K562 (cell line): ENCODE results near the gene LIX1L. TPM values are rescaled to one million over a fixed set of nuclear protein-coding genes. Genes with fewer than 3 reads are reported as not detected.
A peak's percentile ranks its signal among the peaks of the same experiment; 100 is the strongest.

Experiments used
- RBM17 ChIP-seq: fragments of 200-400 bp; formaldehyde crosslinking; IDR thresholded peaks from 2 replicates; pipeline ENCODE4 v1.6.1; 2017; ENCODE audit warnings: low read depth, mild to moderate bottlenecking, low read length, borderline replicate concordance
- SMAD3 ChIP-seq: fragments of 450-650 bp; formaldehyde crosslinking; conservative IDR thresholded peaks from 2 replicates; pipeline ENCODE4 v1.4.0; 2020; ENCODE audit warnings: mild to moderate bottlenecking
- TGIF2 ChIP-seq: sonication (generic); formaldehyde crosslinking; IDR thresholded peaks from 2 replicates; pipeline ENCODE4 v1.8.1; 2022; ENCODE audit warnings: mild to moderate bottlenecking, missing genetic modification reagents, moderate library complexity
- ZC3H11A ChIP-seq: IDR thresholded peaks from 2 replicates; pipeline ENCODE4 v1.6.1; 2012; ENCODE audit warnings: low read depth, low read length, improper control_type of control experiment
- polyA plus RNA-seq, 8 experiments: library from polyadenylated mRNA; depleted of rRNA in 4 of 8; stranded (reverse) in 5 of 8; unstranded in 3 of 8; fragments of >200 nt; fragmentation: Nextera tagmentation in 2 of 8; fragmentation: Illumina TruSeq in 1 of 8; extraction: Ambion mirVana in 2 of 8; extraction: Trizol in 1 of 8; gene quantifications; 2 replicates each; pipeline versions ENCODE4 v1.2.1 to v1.2.3, GENCODE V29; 2011 to 2014; ENCODE audit warnings: inconsistent platforms in 1 of 8, missing spikeins in 1 of 8
- total RNA-seq, 7 experiments: library from RNA; depleted of rRNA in 6 of 7; stranded (reverse); fragments of >200 nt in 6 of 7; fragmentation: Illumina TruSeq in 2 of 7; extraction: Trizol in 2 of 7; gene quantifications; 2 replicates each; pipeline versions ENCODE4 v1.2.1 to v1.2.3, GENCODE V29; 2011 to 2021; ENCODE audit warnings: low replicate concordance in 1 of 7
- TF ChIP-seq, protein P1 (sequence below): sonication (generic); formaldehyde crosslinking; IDR thresholded peaks from 2 replicates; pipeline ENCODE4 v1.8.1; 2023; ENCODE audit warnings: missing genetic modification reagents, mild to moderate bottlenecking, borderline replicate concordance
- TF ChIP-seq, protein P2 (sequence below), 2 experiments: fragments of 450-650 bp in 1 of 2; sonication (generic) in 1 of 2; formaldehyde crosslinking in 1 of 2; IDR thresholded peaks; 2 replicates each; pipeline versions ENCODE4 v1.7.1 to v1.9.0; 2016 to 2022; ENCODE audit warnings: inconsistent platforms in 1 of 2, mild to moderate bottlenecking in 1 of 2, missing genetic modification reagents in 1 of 2
- TF ChIP-seq, protein P3 (sequence below), 2 experiments: fragments of 450-650 bp in 1 of 2; IDR thresholded peaks; 2 replicates each; pipeline ENCODE4 v1.6.1; 2011 to 2017; ENCODE audit warnings: low read depth in 2 of 2, antibody characterized with exemption in 1 of 2, borderline replicate concordance in 1 of 2, low read length in 1 of 2, mild to moderate bottlenecking in 1 of 2, mixed read lengths in 1 of 2; ENCODE audit not compliant: control insufficient read depth in 1 of 2

Gene LIX1L
- total and polyA plus RNA-seq, 9 of the 15 experiments (the other 6 are each of a cell fraction or from before 2014, with no cell fraction given) = 4.6 to 26.5 (median 12.5) TPM

DNA sequence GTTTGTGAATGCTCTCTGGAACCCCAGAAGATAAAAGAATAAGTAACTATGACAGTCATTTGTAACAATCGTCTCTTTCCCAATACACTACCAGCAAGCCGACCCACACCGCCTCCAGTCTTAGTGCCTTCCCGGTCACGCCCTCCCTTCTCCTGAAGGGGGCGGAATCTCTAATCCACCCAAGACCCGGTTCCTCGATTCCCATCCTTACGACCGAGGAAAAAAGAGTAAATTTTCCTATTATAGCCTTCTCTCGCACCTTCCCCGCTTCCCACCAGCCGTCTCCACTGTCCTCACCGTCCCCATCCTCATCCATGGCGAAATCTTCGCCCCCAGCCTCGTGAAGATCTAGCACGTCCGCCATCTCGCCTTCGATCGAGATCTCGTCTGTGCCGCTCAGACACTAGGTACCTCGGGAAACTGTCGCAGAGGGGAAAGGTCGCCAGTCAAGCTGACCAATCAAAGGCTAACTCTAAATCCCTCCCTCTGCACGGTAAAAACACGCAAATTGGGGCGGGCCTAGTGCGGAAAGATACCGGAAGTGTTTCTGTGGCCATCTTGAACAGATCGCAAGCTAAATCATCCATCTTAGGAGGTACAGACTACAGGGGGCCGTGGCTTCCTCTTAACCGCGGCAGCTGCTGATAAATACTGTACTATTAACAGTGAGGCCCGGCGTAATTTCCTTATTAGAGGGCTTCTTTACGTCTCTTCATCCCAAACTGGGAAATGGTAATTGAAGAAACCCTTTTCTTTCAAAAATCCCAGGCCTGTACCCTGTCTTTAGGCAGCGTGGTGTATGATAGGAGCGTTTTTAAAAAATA lies 30.5 kb downstream of the LIX1L start, which contains the start of gene RBM8A (continued):
- TF ChIP-seq, protein P1, sequence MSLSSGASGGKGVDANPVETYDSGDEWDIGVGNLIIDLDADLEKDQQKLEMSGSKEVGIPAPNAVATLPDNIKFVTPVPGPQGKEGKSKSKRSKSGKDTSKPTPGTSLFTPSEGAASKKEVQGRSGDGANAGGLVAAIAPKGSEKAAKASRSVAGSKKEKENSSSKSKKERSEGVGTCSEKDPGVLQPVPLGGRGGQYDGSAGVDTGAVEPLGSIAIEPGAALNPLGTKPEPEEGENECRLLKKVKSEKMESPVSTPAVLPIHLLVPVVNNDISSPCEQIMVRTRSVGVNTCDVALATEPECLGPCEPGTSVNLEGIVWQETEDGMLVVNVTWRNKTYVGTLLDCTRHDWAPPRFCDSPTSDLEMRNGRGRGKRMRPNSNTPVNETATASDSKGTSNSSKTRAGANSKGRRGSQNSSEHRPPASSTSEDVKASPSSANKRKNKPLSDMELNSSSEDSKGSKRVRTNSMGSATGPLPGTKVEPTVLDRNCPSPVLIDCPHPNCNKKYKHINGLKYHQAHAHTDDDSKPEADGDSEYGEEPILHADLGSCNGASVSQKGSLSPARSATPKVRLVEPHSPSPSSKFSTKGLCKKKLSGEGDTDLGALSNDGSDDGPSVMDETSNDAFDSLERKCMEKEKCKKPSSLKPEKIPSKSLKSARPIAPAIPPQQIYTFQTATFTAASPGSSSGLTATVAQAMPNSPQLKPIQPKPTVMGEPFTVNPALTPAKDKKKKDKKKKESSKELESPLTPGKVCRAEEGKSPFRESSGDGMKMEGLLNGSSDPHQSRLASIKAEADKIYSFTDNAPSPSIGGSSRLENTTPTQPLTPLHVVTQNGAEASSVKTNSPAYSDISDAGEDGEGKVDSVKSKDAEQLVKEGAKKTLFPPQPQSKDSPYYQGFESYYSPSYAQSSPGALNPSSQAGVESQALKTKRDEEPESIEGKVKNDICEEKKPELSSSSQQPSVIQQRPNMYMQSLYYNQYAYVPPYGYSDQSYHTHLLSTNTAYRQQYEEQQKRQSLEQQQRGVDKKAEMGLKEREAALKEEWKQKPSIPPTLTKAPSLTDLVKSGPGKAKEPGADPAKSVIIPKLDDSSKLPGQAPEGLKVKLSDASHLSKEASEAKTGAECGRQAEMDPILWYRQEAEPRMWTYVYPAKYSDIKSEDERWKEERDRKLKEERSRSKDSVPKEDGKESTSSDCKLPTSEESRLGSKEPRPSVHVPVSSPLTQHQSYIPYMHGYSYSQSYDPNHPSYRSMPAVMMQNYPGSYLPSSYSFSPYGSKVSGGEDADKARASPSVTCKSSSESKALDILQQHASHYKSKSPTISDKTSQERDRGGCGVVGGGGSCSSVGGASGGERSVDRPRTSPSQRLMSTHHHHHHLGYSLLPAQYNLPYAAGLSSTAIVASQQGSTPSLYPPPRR (CRISPR knock-in tag) = no peak
- TF ChIP-seq ZC3H11A = peak; percentile 98
- TF ChIP-seq RBM17 = no peak
- TF ChIP-seq, protein P2, sequence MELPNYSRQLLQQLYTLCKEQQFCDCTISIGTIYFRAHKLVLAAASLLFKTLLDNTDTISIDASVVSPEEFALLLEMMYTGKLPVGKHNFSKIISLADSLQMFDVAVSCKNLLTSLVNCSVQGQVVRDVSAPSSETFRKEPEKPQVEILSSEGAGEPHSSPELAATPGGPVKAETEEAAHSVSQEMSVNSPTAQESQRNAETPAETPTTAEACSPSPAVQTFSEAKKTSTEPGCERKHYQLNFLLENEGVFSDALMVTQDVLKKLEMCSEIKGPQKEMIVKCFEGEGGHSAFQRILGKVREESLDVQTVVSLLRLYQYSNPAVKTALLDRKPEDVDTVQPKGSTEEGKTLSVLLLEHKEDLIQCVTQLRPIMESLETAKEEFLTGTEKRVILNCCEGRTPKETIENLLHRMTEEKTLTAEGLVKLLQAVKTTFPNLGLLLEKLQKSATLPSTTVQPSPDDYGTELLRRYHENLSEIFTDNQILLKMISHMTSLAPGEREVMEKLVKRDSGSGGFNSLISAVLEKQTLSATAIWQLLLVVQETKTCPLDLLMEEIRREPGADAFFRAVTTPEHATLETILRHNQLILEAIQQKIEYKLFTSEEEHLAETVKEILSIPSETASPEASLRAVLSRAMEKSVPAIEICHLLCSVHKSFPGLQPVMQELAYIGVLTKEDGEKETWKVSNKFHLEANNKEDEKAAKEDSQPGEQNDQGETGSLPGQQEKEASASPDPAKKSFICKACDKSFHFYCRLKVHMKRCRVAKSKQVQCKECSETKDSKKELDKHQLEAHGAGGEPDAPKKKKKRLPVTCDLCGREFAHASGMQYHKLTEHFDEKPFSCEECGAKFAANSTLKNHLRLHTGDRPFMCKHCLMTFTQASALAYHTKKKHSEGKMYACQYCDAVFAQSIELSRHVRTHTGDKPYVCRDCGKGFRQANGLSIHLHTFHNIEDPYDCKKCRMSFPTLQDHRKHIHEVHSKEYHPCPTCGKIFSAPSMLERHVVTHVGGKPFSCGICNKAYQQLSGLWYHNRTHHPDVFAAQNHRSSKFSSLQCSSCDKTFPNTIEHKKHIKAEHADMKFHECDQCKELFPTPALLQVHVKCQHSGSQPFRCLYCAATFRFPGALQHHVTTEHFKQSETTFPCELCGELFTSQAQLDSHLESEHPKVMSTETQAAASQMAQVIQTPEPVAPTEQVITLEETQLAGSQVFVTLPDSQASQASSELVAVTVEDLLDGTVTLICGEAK (IDR thresholded peaks at IDR 0.05) = peak; percentile 85
- TF ChIP-seq, protein P2 (CRISPR knock-in tag; IDR thresholded peaks at IDR 0.05) = no peak
- TF ChIP-seq, protein P3, sequence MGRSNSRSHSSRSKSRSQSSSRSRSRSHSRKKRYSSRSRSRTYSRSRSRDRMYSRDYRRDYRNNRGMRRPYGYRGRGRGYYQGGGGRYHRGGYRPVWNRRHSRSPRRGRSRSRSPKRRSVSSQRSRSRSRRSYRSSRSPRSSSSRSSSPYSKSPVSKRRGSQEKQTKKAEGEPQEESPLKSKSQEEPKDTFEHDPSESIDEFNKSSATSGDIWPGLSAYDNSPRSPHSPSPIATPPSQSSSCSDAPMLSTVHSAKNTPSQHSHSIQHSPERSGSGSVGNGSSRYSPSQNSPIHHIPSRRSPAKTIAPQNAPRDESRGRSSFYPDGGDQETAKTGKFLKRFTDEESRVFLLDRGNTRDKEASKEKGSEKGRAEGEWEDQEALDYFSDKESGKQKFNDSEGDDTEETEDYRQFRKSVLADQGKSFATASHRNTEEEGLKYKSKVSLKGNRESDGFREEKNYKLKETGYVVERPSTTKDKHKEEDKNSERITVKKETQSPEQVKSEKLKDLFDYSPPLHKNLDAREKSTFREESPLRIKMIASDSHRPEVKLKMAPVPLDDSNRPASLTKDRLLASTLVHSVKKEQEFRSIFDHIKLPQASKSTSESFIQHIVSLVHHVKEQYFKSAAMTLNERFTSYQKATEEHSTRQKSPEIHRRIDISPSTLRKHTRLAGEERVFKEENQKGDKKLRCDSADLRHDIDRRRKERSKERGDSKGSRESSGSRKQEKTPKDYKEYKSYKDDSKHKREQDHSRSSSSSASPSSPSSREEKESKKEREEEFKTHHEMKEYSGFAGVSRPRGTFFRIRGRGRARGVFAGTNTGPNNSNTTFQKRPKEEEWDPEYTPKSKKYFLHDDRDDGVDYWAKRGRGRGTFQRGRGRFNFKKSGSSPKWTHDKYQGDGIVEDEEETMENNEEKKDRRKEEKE (IDR thresholded peaks at IDR 0.05; ENCODE audit: borderline replicate concordance in 1 of 2, control insufficient read depth in 1 of 2, low read depth in 2 of 2, low read length in 1 of 2) = no peak
- no peak for TF ChIP-seq TGIF2 (CRISPR knock-in tag)
- TF ChIP-seq SMAD3 (CRISPR knock-in tag) = no peak
